ENCODE data around the gene KCNJ10.

- no peak for TF ChIP-seq CTCF (optimal IDR thresholded peaks at IDR 0.05 in 1 of 3, IDR thresholded peaks at IDR 0.05 in 1 of 3, conservative IDR thresholded peaks at IDR 0.05 in 1 of 3; ENCODE audit: extremely low read depth in 1 of 3, insufficient read depth in 2 of 3, low read length in 3 of 3)
- TF ChIP-seq EZH2 (IDR thresholded peaks at IDR 0.05; ENCODE audit: low read length): no peak
Measured at GRCh38 chr1:160104486-160104885, 34.5 kb upstream of the KCNJ10 start.

All from keratinocyte (primary cell).